ENCODE results near the gene ASCL2.

Gene ASCL2, protein sequence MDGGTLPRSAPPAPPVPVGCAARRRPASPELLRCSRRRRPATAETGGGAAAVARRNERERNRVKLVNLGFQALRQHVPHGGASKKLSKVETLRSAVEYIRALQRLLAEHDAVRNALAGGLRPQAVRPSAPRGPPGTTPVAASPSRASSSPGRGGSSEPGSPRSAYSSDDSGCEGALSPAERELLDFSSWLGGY

DNA sequence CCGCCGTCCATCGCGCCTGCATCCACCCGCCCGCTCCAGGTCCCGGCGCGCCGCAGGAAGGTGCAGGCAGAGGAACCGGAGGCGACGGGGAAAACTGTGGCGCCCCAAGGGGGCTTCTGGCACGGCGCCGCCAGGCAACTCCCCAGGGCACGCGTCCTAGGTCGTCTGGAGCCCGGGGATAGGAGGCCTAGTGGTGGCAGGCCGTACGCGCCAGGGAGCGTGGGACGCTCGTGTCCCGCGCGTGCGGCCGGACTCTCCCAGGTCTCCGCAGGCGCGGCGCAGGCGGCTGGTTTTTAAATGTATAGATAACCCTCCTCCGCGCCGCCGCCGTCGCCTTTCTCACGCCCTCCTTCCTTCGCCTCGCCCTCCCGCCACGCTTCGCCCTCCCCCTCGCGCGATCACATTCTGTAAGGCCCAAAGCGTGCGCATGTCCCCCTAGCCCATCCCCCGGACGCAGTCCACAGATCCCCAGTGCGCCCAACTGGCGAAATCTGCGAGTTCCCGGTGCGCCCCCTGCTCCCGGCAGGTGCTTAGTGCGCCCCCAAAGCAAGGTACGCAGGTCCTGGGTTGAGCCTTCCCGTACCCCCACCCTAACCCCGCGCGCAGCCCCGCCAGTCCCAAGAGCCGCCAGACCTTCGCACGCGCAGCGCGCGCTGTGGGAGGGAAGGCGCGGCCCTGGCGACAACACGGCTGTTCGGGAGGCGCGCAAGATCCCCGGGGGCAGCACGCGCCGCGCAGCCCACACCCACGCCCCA is at the start of gene ASCL2:
Gene ASCL2, minus strand, starts transcription at position 267 of the 755 bp plus-strand sequence. Its CDS starts 256 bp downstream, at position 11.
- TF ChIP-seq, protein P1, sequence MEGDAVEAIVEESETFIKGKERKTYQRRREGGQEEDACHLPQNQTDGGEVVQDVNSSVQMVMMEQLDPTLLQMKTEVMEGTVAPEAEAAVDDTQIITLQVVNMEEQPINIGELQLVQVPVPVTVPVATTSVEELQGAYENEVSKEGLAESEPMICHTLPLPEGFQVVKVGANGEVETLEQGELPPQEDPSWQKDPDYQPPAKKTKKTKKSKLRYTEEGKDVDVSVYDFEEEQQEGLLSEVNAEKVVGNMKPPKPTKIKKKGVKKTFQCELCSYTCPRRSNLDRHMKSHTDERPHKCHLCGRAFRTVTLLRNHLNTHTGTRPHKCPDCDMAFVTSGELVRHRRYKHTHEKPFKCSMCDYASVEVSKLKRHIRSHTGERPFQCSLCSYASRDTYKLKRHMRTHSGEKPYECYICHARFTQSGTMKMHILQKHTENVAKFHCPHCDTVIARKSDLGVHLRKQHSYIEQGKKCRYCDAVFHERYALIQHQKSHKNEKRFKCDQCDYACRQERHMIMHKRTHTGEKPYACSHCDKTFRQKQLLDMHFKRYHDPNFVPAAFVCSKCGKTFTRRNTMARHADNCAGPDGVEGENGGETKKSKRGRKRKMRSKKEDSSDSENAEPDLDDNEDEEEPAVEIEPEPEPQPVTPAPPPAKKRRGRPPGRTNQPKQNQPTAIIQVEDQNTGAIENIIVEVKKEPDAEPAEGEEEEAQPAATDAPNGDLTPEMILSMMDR (IDR thresholded peaks at IDR 0.05; ENCODE audit: extremely low read depth, insufficient read depth, missing control alignments), result no peak
- in situ Hi-C loops (cut with MboI; ENCODE audit: low pct_unique_long_range_greater_than_20kb, low sequenced_read_pairs, unreplicated experiment), result no loop called here

DNA sequence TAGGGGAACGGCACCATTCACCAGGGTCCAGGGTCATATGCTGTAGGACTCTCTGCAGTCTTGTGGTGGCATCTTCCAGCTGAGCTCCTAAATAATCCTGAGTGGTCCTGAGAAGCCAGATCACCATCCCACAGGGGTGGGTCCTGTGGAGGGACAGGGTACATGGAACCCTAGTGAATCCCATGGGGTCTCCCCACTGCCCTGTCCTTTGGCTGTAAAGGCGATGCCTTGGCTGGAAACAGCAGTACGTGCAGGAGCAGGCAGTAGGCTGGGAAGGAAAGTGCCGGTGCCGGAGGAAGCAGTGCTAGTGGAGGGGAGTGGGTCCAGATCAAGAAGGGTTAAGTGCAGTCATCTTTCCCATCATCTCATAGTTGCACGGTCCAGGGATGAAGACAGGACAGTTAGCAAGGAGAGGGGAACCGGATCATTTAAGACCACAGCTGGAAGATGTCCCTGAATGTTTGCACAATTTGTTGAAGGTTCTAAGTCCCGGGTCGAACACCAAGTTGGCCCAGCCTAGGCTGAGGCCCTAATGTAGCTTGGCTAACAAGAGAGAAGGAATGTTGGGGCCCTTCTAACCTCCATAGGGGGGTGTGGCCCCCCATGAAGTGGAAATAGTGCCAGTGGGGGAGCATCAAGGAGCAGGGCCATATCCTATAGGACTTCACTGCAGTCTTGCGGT is 49.5 kb upstream of the ASCL2 start:
- DNase-seq (ENCODE audit: low spot score), result no peak
- TF ChIP-seq, protein P1 (IDR thresholded peaks at IDR 0.05; ENCODE audit: extremely low read depth, insufficient read depth, missing control alignments), result no peak
- in situ Hi-C loops (cut with MboI; ENCODE audit: low pct_unique_long_range_greater_than_20kb, low sequenced_read_pairs, unreplicated experiment), result no loop called here

More for the DNA sequence above, at the start of gene ASCL2:
- no peak for DNase-seq (ENCODE audit: low spot score)

DNA sequence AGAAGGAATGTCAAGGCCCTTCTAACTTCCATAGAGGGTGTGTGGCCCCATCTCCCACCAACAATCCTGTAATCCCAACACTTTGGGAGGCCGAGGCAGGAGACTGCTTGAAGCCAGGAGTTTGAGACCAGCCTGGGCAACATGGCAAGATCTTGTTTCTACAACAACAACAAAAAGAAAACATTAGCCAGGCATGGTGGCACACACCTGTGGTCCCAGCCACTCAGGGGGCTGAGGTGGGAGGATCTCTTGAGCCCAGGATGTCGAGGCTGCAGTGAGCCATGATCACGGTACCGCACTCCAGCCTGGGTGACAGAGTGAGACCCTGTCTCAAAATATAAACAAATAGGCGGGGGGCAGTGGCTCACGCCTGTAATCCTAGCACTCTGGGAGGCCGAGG is 48.3 kb upstream of the ASCL2 start:
- DNase-seq (ENCODE audit: low spot score), result no peak
- TF ChIP-seq, protein P1 (IDR thresholded peaks at IDR 0.05; ENCODE audit: extremely low read depth, insufficient read depth, missing control alignments), result no peak
- in situ Hi-C loops (cut with MboI; ENCODE audit: low pct_unique_long_range_greater_than_20kb, low sequenced_read_pairs, unreplicated experiment), result no loop called here

DNA sequence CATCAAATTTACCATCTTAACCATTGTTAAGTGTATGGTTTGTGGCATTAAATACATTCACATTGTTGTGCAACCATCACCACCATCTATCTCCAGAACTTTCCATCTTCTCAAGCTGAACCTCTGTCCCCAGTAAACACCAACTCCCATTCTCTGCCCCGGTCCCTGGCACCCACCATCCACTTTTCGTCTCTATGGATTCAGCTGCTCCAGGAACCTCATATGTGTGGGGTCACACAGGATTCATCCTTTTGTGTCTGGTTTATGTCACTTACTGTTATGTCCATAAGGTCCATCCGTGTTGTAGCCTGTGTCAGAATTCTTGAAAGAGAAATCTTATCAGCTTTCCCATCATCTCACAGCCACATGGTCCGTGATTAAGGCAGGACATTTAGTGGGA is 47.7 kb upstream of the ASCL2 start:
- TF ChIP-seq, protein P1 (IDR thresholded peaks at IDR 0.05; ENCODE audit: extremely low read depth, insufficient read depth, missing control alignments), result no peak
- in situ Hi-C loops (cut with MboI; ENCODE audit: low pct_unique_long_range_greater_than_20kb, low sequenced_read_pairs, unreplicated experiment), result no loop called here
- DNase-seq (ENCODE audit: low spot score), result no peak

DNA sequence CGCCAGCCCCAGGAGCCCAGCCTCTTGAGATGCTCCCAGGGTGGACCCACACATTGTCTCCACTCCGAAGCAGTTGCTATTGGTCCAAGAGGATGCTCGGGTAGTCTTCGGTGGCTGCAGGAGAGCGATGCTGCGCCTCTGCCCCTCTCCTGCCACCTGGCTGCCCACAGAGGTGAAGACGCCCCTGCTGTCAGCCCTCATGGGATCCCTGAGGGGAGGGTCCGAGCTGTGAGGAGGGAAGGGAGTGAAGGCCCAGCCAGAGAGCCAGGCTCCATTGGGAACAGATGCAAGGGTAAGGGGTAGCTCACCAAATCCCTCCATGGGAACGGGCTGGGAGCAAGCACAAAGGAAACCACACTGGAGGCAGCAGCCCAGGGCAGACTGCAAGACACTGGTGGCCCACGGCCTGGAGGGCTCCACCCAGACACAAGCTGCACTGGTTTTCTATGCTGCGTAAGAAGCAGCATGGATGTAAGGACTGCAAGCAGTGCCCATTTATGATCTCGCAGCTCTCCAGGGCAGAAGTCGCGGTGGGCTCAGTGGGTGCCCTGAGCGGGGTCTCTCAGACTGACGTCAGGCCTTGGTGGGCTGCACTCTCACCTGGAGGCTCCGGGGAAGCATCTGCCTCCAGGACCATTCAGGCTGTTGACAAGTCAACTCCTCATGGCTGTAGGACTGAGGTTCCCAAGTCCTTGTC is 47.1 kb upstream of the ASCL2 start:
- TF ChIP-seq, protein P1 (IDR thresholded peaks at IDR 0.05; ENCODE audit: extremely low read depth, insufficient read depth, missing control alignments), result no peak
- no peak for DNase-seq (ENCODE audit: low spot score)
- in situ Hi-C loops (cut with MboI; ENCODE audit: low pct_unique_long_range_greater_than_20kb, low sequenced_read_pairs, unreplicated experiment), result no loop called here

DNA sequence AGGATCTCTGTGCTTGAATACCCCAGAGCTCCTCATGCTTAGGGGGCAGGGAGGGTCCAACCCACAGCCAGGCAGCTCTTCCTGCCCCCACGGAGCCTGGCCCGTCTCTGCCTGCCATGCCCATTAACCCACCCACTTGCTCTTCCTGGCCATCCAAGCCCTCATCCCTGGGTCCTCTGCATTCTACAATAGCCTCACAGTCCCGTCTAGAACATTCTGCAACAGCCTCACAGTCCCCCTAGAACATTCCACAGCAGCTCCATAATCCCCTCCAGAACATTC is 46.5 kb upstream of the ASCL2 start:
- in situ Hi-C loops (cut with MboI; ENCODE audit: low pct_unique_long_range_greater_than_20kb, low sequenced_read_pairs, unreplicated experiment), result no loop called here
- DNase-seq (ENCODE audit: low spot score), result no peak

More for the DNA sequence above, 46.5 kb upstream of the ASCL2 start:
- TF ChIP-seq, protein P1 (IDR thresholded peaks at IDR 0.05; ENCODE audit: extremely low read depth, insufficient read depth, missing control alignments), result no peak
